HL-60 (cell line): ENCODE data around the gene CALCB.

ENCODE experiments used
- DNase-seq, 2 experiments: peaks; one replicate each; pipeline ENCODE4 v3.0.0-alpha.2; 2010 to 2020; ENCODE audit warnings: low read depth in 1 of 2, low spot score in 1 of 2
- H3K27ac ChIP-seq: fragments of 250-450 bp; sonication (Bioruptor Pico); replicated peaks from 2 replicates; pipeline ENCODE4 v1.5.1; 2020; ENCODE audit warnings: mild to moderate bottlenecking, moderate library complexity
- H3K27me3 ChIP-seq: fragments of 250-450 bp; sonication (Bioruptor Pico); 2 replicates; pipeline ENCODE4 v1.5.1; 2021; ENCODE audit warnings: mild to moderate bottlenecking, moderate library complexity; ENCODE audit not compliant: insufficient read depth, poor library complexity, severe bottlenecking
- H3K4me3 ChIP-seq: replicated peaks from 2 replicates; pipeline ENCODE4 v1.5.1; 2011; ENCODE audit warnings: mild to moderate bottlenecking, control low read depth, low read length; ENCODE audit not compliant: insufficient read depth
- GABPA ChIP-seq: IDR thresholded peaks from 2 replicates; pipeline ENCODE4 v1.6.1; 2012; ENCODE audit warnings: low read depth
- POLR2AphosphoS5 ChIP-seq: IDR thresholded peaks from 2 replicates; pipeline ENCODE4 v1.6.1; 2012; ENCODE audit warnings: low read depth
- SPI1 ChIP-seq: IDR thresholded peaks from 2 replicates; pipeline ENCODE4 v1.6.1; 2012; ENCODE audit warnings: low read depth, mild to moderate bottlenecking, borderline replicate concordance
- TF ChIP-seq, protein P1 (sequence below): IDR thresholded peaks from one replicate; pipeline ENCODE4 v1.5.1; 2011; ENCODE audit warnings: low read length, control low read depth, inconsistent platforms; ENCODE audit not compliant: insufficient read depth
- TF ChIP-seq, protein P2 (sequence below): IDR thresholded peaks from 2 replicates; pipeline ENCODE4 v1.6.1; 2012; ENCODE audit warnings: low read depth; ENCODE audit not compliant: insufficient replicate concordance

The CALCB gene

DNA sequence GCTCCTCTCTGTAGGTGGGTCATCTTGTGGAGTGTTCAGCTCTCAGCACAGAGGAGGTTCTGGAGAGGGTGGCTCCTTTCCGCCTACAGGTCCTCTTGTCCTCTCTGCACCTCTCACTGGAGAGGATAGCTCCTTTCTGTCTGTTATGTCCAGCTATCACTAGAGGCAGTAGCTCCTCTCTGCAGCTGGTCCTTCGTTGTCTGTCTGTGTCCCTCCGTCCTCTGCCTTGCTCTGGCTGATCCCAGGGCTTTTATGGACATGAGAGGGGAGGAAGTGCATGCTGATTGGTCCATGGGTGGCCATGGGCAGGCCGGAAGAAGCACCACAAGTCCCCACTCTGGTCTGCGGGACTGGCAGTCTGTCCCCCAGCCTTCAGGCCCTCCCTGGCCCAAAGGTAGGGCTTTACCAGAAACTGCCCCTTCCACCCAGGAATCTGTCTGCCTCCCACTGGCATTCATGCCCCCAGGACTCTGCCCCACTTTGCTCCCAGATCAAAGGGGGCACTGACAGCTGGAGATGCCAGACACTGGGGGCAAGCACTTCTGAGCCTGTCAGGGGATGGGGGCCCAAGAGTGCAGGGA, 38.6 kb upstream of the CALCB start:
- Histone ChIP-seq H3K4me3 (no peak overlapping the region), H3K27ac (no peak overlapping the region), H3K27me3 (peaks cover 5% of the 10 kb centered on the region)
- DNase-seq: no peak
- TF ChIP-seq GABPA (no peak), POLR2AphosphoS5 (no peak), SPI1 (no peak)
- TF ChIP-seq, protein P1, sequence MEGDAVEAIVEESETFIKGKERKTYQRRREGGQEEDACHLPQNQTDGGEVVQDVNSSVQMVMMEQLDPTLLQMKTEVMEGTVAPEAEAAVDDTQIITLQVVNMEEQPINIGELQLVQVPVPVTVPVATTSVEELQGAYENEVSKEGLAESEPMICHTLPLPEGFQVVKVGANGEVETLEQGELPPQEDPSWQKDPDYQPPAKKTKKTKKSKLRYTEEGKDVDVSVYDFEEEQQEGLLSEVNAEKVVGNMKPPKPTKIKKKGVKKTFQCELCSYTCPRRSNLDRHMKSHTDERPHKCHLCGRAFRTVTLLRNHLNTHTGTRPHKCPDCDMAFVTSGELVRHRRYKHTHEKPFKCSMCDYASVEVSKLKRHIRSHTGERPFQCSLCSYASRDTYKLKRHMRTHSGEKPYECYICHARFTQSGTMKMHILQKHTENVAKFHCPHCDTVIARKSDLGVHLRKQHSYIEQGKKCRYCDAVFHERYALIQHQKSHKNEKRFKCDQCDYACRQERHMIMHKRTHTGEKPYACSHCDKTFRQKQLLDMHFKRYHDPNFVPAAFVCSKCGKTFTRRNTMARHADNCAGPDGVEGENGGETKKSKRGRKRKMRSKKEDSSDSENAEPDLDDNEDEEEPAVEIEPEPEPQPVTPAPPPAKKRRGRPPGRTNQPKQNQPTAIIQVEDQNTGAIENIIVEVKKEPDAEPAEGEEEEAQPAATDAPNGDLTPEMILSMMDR: no peak
- TF ChIP-seq, protein P2, sequence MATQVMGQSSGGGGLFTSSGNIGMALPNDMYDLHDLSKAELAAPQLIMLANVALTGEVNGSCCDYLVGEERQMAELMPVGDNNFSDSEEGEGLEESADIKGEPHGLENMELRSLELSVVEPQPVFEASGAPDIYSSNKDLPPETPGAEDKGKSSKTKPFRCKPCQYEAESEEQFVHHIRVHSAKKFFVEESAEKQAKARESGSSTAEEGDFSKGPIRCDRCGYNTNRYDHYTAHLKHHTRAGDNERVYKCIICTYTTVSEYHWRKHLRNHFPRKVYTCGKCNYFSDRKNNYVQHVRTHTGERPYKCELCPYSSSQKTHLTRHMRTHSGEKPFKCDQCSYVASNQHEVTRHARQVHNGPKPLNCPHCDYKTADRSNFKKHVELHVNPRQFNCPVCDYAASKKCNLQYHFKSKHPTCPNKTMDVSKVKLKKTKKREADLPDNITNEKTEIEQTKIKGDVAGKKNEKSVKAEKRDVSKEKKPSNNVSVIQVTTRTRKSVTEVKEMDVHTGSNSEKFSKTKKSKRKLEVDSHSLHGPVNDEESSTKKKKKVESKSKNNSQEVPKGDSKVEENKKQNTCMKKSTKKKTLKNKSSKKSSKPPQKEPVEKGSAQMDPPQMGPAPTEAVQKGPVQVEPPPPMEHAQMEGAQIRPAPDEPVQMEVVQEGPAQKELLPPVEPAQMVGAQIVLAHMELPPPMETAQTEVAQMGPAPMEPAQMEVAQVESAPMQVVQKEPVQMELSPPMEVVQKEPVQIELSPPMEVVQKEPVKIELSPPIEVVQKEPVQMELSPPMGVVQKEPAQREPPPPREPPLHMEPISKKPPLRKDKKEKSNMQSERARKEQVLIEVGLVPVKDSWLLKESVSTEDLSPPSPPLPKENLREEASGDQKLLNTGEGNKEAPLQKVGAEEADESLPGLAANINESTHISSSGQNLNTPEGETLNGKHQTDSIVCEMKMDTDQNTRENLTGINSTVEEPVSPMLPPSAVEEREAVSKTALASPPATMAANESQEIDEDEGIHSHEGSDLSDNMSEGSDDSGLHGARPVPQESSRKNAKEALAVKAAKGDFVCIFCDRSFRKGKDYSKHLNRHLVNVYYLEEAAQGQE: no peak

DNA sequence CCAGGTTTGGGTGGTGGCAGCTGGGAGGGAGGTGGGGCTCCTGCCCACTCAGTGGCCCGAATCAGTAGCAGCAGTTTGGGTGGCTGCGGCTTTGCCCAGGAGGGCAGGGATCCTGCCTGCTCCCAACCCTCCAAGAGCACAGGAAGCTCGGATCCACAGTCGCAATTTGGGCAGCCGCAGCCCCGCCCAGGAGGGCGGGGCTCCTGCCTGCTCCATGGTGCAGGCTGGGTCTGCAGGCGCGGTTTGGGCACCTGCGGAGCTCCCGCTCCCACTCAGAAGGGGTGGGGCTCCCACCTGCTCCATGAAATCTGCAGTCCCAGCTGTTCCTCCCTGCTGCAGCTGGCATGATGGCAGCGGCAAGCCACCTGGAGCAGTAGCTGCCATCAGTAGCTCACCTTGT, 38.1 kb upstream of the CALCB start:
- Histone ChIP-seq H3K27ac (no peak overlapping the region), H3K27me3 (peaks cover 2% of the 10 kb centered on the region), H3K4me3 (no peak overlapping the region)
- TF ChIP-seq GABPA (no peak), SPI1 (no peak), POLR2AphosphoS5 (no peak)
- TF ChIP-seq, protein P1: no peak
- TF ChIP-seq, protein P2: no peak
- DNase-seq: no peak

DNA sequence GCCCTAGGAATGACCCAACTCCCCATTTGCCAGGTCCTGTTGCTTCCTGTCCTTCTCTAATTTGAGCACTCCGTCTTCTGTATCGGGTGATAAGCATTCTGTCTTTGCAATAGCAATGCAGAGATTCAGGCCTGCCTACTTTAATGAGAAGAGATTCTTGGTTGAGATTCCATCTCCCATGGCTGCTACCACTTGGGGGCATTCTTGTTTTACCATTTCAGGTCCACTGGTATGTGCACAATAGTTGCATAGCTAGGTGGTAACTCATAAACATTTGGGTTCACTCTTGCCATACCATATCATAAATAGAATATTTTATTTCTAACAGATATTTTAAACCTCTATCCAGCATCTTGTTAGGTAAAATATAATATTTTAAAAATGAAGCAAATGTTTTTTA, 34.4 kb upstream of the CALCB start:
- Histone ChIP-seq H3K27ac (no peak overlapping the region), H3K4me3 (no peak overlapping the region), H3K27me3 (peaks cover 6% of the 10 kb centered on the region)
- no peak for DNase-seq
- TF ChIP-seq SPI1 (no peak), GABPA (no peak), POLR2AphosphoS5 (no peak)
- TF ChIP-seq, protein P2: no peak
- TF ChIP-seq, protein P1: no peak
